Measurements from ENCODE around the gene THSD7B.

THSD7B gene

GRCh38 chr2:137706786-137707613 lies 941.7 kb downstream of the THSD7B start:
- DNase-seq (ENCODE audit: low spot score): no peak

GRCh38 chr2:137708311-137708710 lies 943.0 kb downstream of the THSD7B start:
- no peak for DNase-seq (ENCODE audit: low spot score)

- no peak for DNase-seq (ENCODE audit: low spot score)
Measured at GRCh38 chr2:137715731-137716191, 950.4 kb downstream of the THSD7B start.

- no peak for DNase-seq (ENCODE audit: low spot score)
Measured at GRCh38 chr2:137718786-137719185, 953.4 kb downstream of the THSD7B start.

DNA sequence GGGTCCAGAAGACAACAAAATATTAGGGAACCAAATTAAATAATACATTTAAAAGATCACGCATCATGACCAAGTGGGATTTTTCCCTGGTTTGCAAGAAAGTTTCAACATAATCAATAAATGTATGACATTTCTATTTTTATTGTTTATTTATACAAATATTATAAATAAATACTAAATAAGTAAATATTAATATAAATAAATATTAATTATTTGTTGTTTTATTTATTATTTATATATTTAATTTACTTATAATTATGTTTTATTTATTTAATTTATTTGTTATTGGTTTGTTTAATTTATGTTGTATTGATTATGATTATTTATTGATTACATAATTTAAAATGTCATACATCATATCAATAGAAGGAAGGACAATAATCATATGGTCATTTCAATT lies 956.4 kb downstream of the THSD7B start:
- no peak for DNase-seq (ENCODE audit: low spot score)

- DNase-seq (ENCODE audit: low spot score): no peak
Measured at GRCh38 chr2:137724912-137725311, 959.6 kb downstream of the THSD7B start.
